Activated T-cell treated with anti-CD3 and anti-CD28 coated beads, Interleukin-2, amount 50 U/mL, for 4 hours (primary cell): Measurements from ENCODE around the gene IRF8. TPM values are rescaled to one million over a fixed set of nuclear protein-coding genes. Genes with fewer than 3 reads are reported as not detected.
"Not testable (repeated sequence)": the region's sequence is repeated elsewhere in the genome, so short reads cannot be mapped to it uniquely, and the experiment has no call there.

Experiments used
- ATAC-seq, 2 donors: fragments of 200-7000 bp; cut with Tn5 transposase; one replicate each; pipeline ENCODE4 v1.10.0; 2021
- DNase-seq: peaks from one replicate; pipeline ENCODE4 v3.0.0-alpha.2; 2020
- H3K27me3 Mint-ChIP-seq: one replicate; pipeline ENCODE4 v1.8.0; 2021; ENCODE audit warnings: low read depth, mixed read lengths
- H3K36me3 Mint-ChIP-seq: one replicate; pipeline ENCODE4 v1.8.0; 2022; ENCODE audit warnings: mixed read lengths; ENCODE audit not compliant: insufficient read depth
- H3K4me1 Mint-ChIP-seq: one replicate; pipeline ENCODE4 v1.8.0; 2021; ENCODE audit warnings: low read depth, mixed read lengths
- H3K4me3 Mint-ChIP-seq: one replicate; pipeline ENCODE4 v1.8.0; 2021; ENCODE audit warnings: mild to moderate bottlenecking, moderate library complexity, mixed read lengths
- H3K9me3 Mint-ChIP-seq: one replicate; pipeline ENCODE4 v1.8.0; 2021; ENCODE audit warnings: mixed read lengths
- total RNA-seq, 3 donors: library from RNA; stranded (reverse); gene quantifications; one replicate each; pipeline ENCODE4 v1.2.1, GENCODE V29; 2021

Gene IRF8
- total RNA-seq, 3 donors from 2014 or later, result 561 to 775 (median 745) TPM

DNA sequence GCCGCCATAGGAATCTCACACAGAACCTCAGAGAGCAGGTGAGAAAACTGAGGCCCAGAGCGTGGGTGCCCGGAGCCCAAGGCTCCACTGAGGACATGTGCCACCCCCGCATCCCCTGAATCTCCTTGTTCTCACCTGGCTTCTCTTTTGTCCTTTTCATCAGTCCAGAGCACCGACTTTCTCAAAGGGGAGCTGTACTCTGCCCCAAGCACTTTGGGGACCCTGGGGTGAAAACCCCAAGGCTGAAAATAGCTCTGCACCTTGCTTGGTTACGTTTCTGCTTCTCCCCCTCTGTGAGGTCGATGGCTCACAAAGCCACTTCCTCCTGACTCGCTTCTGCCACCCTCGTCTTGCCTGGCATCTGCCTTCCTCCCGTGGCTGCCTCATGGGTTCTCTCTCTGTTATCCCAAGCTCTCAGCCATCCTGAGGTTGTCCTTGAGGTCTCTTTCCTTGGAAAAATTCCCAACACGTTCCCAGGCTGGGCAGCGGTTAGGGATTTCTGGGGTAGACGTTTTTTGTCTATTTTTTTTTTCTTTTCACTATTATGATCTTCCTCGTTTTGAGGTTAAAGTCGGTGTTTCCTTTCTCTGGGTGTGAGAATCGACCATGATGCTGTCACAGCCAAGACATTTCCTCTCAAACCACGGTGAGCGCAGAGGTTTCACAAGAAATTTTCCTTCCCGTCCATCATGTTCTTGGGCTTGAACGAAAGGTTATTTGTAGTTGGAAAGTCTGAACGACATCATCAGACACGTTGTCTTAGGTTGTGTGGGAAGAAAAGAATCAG lies 37.2 kb downstream of the IRF8 start:
- ATAC-seq (peak; percentile 89), DNase-seq (peak; percentile 68)
- Mint-ChIP-seq H3K27me3 (no peaks in the 10 kb centered on the region), H3K4me3 (peak overlapping the region; percentile 65), H3K36me3 (peaks cover 9% of the 10 kb centered on the region), H3K4me1 (peaks cover 55% of the 10 kb centered on the region), H3K9me3 (peaks cover 6% of the 10 kb centered on the region)

DNA sequence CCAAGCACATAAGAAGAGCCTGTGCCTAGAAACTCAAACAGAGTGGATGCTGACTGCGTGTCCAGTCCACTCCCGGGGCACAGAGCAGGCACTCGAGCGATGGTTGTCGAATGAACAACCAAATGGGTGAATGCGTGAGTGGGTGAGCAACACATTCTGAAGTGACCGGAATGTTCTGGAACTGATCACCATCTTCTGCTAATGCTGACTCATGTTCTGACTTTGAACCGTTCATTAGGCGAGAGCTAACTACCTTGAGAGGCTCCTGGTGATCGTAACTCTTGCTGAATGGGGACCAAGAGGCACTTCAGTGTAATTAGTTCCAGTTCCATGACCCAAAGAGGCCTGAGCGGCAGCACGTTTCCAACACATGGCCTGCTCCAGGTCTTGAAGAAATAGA lies 37.9 kb downstream of the IRF8 start:
- peaks cover 55% of the 10 kb centered on the region for H3K4me1 Mint-ChIP-seq
- peaks cover 9% of the 10 kb centered on the region for H3K36me3 Mint-ChIP-seq
- DNase-seq (peak; percentile 31), ATAC-seq (peak; percentile 4 to 6)
- H3K4me3 Mint-ChIP-seq, result peak overlapping the region; percentile 65
- H3K9me3 Mint-ChIP-seq, result peaks cover 6% of the 10 kb centered on the region
- H3K27me3 Mint-ChIP-seq, result no peaks in the 10 kb centered on the region

DNA sequence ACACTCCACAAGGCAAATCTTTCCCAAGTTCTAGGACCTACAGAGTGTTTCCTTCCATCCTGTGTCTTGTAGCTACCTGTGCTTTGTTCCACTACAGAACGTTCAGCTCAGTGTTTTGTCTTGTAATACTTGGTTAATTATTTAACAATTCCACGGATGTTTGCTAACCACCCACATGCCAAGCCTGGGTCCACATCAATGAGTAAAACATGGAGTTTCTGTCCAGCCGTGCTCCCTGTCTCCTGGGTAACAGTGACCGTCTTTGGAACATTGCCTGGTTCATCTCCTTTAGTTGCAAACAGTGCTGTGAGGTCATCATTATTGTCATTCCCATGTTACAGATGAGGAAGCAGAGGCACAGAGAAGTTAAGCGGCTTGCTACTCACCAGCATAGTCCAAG lies 41.3 kb downstream of the IRF8 start:
- H3K27me3 Mint-ChIP-seq, result no peaks in the 10 kb centered on the region
- no peak for ATAC-seq
- H3K9me3 Mint-ChIP-seq, result peaks cover 6% of the 10 kb centered on the region
- peaks cover 5% of the 10 kb centered on the region for H3K36me3 Mint-ChIP-seq
- peaks cover 57% of the 10 kb centered on the region for H3K4me1 Mint-ChIP-seq
- H3K4me3 Mint-ChIP-seq, result no peak overlapping the region
- no peak for DNase-seq

DNA sequence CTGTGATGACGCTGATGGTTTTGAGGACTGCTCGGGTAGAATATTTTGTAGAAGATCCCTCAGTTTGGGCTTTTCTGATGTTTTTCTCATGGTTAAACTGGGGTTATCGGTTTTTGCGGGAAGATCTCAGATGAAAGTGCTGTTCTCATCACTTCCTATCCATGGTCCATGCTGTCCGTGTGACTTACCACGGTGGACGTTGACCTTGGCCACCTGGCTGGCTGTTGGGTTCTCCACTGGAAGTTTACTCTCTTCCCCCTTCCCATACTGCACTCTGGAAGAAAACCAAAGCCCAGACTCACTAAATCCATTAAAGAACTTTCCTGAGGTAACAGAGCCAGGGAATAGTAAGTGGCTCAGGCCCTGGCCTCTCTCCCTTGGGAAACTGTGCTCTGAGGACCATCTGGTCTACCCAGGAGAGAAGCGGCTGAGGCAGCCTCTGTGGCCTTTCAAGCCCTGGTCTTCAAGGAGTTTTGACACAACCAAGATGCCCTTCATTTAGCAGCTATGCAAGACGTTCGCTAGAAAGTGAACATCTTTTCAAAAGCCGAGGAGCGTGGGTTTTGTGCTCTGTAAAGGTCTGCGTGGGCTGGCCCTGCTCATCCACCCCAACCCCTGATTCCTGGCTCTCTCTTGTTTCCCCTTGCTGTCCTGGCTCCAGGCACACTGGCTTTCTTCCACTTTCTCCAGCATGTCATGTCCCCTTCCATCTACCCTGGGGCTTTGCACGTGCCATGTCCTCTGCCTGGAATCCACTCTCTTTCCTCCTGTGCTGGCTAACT lies 43.1 kb downstream of the IRF8 start:
- DNase-seq (no peak), ATAC-seq (no peak)
- peaks cover 57% of the 10 kb centered on the region for H3K4me1 Mint-ChIP-seq
- peaks cover 3% of the 10 kb centered on the region for H3K36me3 Mint-ChIP-seq
- H3K4me3 Mint-ChIP-seq, result no peak overlapping the region
- H3K27me3 Mint-ChIP-seq, result peaks cover 6% of the 10 kb centered on the region
- peaks cover 4% of the 10 kb centered on the region for H3K9me3 Mint-ChIP-seq

DNA sequence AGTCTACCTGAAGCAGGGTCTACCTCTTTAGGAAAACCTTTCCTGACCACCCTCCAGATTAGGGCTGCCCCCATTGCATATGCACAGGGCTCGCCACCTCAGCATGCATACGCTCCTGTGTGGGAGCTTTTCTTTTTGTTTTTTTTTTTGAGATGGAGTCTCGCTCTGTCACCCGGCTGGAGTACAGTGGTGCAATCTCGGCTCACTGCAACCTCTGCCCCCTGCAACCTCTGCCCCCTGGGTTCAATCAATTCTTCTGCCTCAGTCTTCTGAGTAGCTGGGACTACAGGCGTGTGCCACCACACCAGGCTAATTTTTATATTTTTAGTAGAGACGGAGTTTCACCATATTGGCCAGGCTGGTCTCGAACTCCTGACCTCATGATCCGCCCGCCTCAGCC lies 43.7 kb downstream of the IRF8 start:
- not testable (repeated sequence) for H3K9me3 Mint-ChIP-seq, H3K36me3 Mint-ChIP-seq, H3K27me3 Mint-ChIP-seq, DNase-seq, ATAC-seq, H3K4me3 Mint-ChIP-seq
- peaks cover 57% of the 10 kb centered on the region for H3K4me1 Mint-ChIP-seq

DNA sequence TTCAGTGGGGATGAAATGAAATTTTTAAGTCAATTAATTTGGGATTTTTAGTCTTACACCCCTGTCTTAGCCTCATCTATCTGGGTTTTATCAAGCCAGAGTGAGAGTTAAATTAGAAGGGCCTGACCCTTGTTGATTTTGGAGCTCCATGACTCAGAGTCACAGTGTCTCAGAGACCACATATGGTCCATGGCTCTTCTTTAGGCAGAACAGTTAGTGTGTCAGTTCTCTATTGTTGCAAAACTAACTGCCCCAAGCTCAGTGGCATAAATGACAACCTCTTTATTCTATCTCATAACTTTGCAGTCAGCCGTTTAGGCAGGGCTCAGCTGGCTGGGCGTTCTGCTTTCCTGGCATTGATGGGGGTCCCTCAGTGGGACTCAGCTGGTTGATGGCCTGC lies 44.7 kb downstream of the IRF8 start:
- Mint-ChIP-seq H3K36me3 (no peaks in the 10 kb centered on the region), H3K4me1 (peaks cover 58% of the 10 kb centered on the region), H3K9me3 (no peaks in the 10 kb centered on the region), H3K4me3 (no peak overlapping the region), H3K27me3 (peaks cover 6% of the 10 kb centered on the region)
- ATAC-seq (peak; percentile 23 to 31), DNase-seq (no peak)

DNA sequence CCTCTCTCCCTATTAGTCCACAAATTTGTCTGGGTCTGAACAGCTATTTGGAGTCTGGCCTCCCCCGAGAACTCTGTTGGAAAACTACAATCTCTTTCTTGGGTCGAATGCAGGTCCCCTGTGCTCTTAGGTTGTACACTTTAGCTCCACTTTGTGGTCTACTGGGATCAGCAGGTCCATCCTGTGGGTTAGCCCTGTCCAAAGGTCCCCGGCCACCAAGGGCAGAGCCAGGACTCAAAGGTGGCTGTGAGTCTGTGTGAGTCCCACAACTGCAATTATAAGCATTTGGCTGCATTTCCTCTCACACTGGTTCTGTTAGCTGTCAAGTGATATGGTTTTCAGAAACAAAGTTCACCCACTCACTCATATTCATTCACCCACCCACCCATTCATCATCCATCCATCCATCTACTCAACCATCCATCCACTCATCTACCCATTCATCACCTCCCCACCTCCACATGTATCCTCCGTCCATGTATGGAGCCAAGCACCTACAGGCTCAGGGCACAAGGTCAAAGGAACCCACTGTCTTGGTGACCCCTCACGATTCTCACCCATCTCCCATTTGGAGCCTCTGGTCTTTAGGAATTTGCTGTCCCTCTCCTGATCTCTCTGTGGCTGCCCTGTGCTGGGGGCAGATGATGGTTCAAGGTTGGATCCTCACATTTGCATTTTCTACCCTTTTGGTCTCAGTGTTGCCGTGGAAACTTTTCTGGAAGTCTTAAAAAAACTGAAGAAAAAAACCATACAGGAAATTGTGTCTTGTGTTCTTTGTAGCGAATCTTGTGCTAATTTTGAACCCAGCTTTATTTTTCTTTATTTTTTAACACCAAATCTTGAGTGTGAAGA lies 45.8 kb downstream of the IRF8 start:
- Mint-ChIP-seq H3K27me3 (peaks cover 6% of the 10 kb centered on the region), H3K4me3 (peak overlapping the region; percentile 43), H3K4me1 (peaks cover 62% of the 10 kb centered on the region), H3K9me3 (no peaks in the 10 kb centered on the region), H3K36me3 (no peaks in the 10 kb centered on the region)
- no peak for DNase-seq
- peak; percentile 7 to 35 for ATAC-seq

DNA sequence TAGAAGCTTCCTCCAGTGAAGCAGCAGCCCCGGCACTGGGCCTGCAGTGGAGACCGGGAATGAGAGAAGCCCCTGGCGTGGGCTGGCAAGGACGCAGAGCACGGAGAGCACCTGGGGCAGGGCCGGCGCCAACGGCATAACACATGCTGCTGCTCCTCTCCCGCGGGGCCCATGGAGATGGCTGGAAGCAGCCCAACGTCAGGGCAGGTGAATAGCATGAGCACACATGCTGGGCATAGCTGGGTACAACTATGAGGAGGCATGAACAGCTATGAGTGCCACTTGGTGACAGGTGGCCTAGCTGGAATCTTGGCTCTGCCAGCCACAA lies 46.4 kb downstream of the IRF8 start:
- DNase-seq (no peak), ATAC-seq (no peak)
- H3K9me3 Mint-ChIP-seq, result no peaks in the 10 kb centered on the region
- H3K27me3 Mint-ChIP-seq, result peaks cover 6% of the 10 kb centered on the region
- H3K4me1 Mint-ChIP-seq, result peaks cover 66% of the 10 kb centered on the region
- H3K36me3 Mint-ChIP-seq, result no peaks in the 10 kb centered on the region
- peak overlapping the region; percentile 43 for H3K4me3 Mint-ChIP-seq

DNA sequence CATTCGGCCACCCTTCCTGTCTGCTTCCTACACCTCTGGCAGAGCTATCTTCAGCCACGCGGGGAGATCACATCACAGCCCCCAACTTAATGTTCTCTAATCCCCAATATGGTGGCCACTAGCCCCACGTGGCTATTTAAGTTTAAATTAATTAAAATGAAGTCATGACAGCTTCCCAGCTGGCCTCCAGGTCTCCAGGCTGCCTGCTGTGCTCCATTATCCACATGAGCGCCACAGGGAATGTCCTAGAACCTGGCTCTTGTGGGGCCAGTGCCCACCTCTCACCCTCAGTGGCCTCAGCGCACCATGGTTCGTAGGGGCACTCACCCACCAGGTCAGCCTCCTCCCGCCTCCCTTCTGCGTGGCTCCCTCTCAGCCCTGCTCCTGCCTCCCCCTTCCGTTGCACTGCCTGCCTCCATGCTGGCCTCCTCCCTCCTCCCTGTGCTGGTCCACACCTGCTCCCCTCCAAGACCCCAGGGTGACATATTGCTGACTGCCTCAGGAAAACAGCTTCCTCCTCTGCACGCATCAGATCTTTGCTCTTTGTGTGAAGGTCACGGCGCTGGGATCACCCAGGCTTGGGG lies 47.7 kb downstream of the IRF8 start:
- peaks cover 66% of the 10 kb centered on the region for H3K4me1 Mint-ChIP-seq
- H3K36me3 Mint-ChIP-seq, result no peaks in the 10 kb centered on the region
- DNase-seq, result no peak
- ATAC-seq, result no peak
- H3K27me3 Mint-ChIP-seq, result peaks cover 6% of the 10 kb centered on the region
- no peaks in the 10 kb centered on the region for H3K9me3 Mint-ChIP-seq
- peak overlapping the region; percentile 43 for H3K4me3 Mint-ChIP-seq

DNA sequence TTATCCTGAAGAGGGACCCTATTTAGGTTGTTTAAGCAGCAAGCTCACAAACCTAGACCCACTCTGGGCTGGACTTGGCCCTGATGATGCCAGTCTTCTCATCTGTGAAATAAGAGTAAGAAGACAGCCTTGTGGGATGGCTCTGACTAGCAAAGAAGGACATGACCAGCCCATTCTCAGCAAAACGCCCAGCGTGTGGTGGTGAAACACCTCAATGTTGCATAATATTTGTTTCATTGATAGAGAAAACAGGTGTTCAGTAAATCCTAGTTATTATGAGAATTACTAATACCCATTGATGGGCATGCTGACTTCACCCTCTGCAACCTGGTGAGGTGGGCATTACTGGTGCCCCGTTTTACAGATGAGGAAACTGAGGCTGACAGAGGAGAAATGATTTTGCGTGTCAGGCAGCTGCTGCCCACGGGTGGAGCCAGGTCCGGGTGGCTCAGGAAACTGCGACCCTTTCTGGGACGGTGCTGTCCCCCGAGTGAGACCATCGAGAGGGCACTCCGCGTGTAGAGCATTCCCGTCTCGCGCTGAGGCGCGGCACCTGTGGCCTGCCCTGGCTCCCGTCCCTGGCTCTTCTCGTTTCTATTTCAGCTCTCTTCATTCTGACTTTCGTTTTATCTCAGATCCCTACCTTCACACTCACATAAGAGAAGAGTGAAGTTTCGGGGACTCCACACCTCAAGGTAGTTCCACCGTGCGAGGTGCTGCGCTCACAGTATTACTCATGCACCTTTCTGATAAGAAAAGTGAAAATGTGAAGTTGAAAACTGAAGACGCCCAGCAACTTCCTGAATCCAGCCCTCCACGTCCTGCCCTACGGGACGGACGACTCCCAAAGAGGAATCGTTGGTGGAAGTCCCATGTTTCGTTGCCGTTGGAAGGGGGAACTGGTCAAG lies 48.5 kb downstream of the IRF8 start:
- Mint-ChIP-seq H3K36me3 (no peaks in the 10 kb centered on the region), H3K27me3 (peaks cover 6% of the 10 kb centered on the region), H3K9me3 (no peaks in the 10 kb centered on the region), H3K4me1 (peaks cover 65% of the 10 kb centered on the region), H3K4me3 (peak overlapping the region; percentile 79)
- DNase-seq, result peak; percentile 50
- ATAC-seq, result peak; percentile 89 to 93

DNA sequence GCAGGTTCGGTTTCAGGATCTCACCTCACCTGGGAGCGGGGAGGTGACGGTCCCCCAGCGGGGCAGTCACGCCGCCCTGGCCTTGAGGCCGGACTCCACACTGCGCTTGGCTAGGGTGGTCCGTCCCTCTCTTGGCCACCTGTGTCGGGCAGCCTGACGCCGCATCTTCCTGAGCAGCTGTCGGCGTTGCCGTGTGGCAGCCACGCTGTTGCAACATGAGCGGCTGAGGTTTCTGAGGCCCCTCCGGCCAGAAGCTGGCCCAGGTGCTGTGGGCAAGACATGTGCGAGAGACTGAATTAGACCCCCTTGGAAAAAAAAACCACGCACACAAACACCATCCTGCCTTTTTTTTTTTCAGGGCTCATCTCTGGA lies 49.2 kb downstream of the IRF8 start:
- Mint-ChIP-seq H3K9me3 (no peaks in the 10 kb centered on the region), H3K4me3 (peak overlapping the region; percentile 79), H3K27me3 (peaks cover 6% of the 10 kb centered on the region), H3K36me3 (no peaks in the 10 kb centered on the region), H3K4me1 (peaks cover 64% of the 10 kb centered on the region)
- ATAC-seq (peak in 1 of 2 donors; percentile 4), DNase-seq (no peak)

DNA sequence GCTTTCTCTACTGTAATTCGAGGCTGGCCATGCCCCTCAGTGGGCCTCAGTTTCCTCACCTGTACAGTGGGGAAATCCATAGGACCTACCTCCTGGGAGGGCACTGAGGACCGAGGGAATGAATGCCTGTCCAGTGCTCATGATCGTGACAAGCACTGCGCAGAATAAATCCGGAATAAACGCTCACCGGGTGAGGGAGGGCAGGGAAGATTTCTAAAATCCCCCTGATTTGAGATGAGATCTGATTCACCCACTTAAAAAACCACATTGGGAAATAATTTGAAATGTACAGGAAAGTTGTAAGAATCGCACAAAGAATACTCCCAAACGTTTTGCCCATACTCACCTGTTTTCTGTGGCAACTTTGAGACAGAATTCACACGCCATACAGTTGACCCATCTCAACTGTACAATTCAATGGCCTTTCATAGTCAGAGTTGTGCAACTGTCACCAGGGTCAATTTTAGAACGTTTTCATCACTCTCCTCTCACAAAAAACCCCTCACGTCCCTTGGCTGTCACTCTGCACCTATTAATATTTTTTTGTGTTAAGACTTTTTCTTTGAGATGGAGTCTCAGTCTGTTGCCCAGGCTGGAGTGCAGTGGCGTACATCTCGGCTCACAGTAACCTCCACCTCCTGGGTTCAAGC lies 49.8 kb downstream of the IRF8 start:
- no peaks in the 10 kb centered on the region for H3K36me3 Mint-ChIP-seq
- DNase-seq, result no peak
- no peak for ATAC-seq
- peaks cover 58% of the 10 kb centered on the region for H3K4me1 Mint-ChIP-seq
- no peaks in the 10 kb centered on the region for H3K9me3 Mint-ChIP-seq
- peak overlapping the region; percentile 31 for H3K4me3 Mint-ChIP-seq
- H3K27me3 Mint-ChIP-seq, result peaks cover 6% of the 10 kb centered on the region
